ENCODE data around the gene DPP4. TPM values are rescaled to one million over a fixed set of nuclear protein-coding genes. Genes with fewer than 3 reads are reported as not detected.

The DPP4 gene
- polyA plus RNA-seq, 1 donor from 2014 or later, result not detected

GRCh38 chr2:161946489-161947107 is 127.4 kb downstream of the DPP4 start:
- Histone ChIP-seq H3K9me3 (ENCODE audit: low read length) (no peaks in the 10 kb centered on the region), H3K4me2 (ENCODE audit: low read length) (no peak overlapping the region), H3K9ac (ENCODE audit: low read length) (no peak overlapping the region), H2AFZ (ENCODE audit: low read depth, low read length) (no peak overlapping the region), H4K20me1 (ENCODE audit: insufficient read depth) (no peaks in the 10 kb centered on the region), H3K27ac (ENCODE audit: low read length) (no peak overlapping the region), H3K79me2 (replicated peaks; ENCODE audit: insufficient read depth, low read length) (no peaks in the 10 kb centered on the region), H3F3A (ENCODE audit: insufficient read depth, low read length, poor library complexity, severe bottlenecking) (no peaks in the 10 kb centered on the region), H3K36me3 (ENCODE audit: insufficient read depth, low read length) (no peaks in the 10 kb centered on the region), H3K4me3 (ENCODE audit: low read length) (no peak overlapping the region), H3K9me2 (ENCODE audit: insufficient read depth, low read length) (no peaks in the 10 kb centered on the region), H3K27me3 (ENCODE audit: insufficient read depth, low read depth, low read length) (no peaks in the 10 kb centered on the region)
- TF ChIP-seq MXI1 (conservative IDR thresholded peaks at IDR 0.05; ENCODE audit: poor library complexity, severe bottlenecking), result no peak
- no peak for TF ChIP-seq TAF1 (IDR thresholded peaks at IDR 0.05; ENCODE audit: low read depth)
- TF ChIP-seq SMC3 (conservative IDR thresholded peaks at IDR 0.05; ENCODE audit: poor library complexity), result peak; percentile 82
- TF ChIP-seq RAD21 (conservative IDR thresholded peaks at IDR 0.05), result peak; percentile 79
- peak; percentile 74 for TF ChIP-seq CTCF (IDR thresholded peaks at IDR 0.05; ENCODE audit: poor library complexity, severe bottlenecking)
- TF ChIP-seq POLR2AphosphoS5 (IDR thresholded peaks at IDR 0.05), result no peak
- no peak for TF ChIP-seq EP300 (conservative IDR thresholded peaks at IDR 0.05; ENCODE audit: poor library complexity, severe bottlenecking)
- TF ChIP-seq REST (IDR thresholded peaks at IDR 0.05; ENCODE audit: borderline replicate concordance), result no peak
- TF ChIP-seq EZH2 (IDR thresholded peaks at IDR 0.05; ENCODE audit: borderline replicate concordance, insufficient read depth, low read length, poor library complexity, severe bottlenecking), result no peak

GRCh38 chr2:161943011-161943410 is 131.0 kb downstream of the DPP4 start:
- no peaks in the 10 kb centered on the region for H3K9me2 ChIP-seq (ENCODE audit: insufficient read depth, low read length)
- H3K27ac ChIP-seq (ENCODE audit: low read length), result no peak overlapping the region
- H3K4me2 ChIP-seq (ENCODE audit: low read length), result no peak overlapping the region
- no peak overlapping the region for H3K4me3 ChIP-seq (ENCODE audit: low read length)
- no peaks in the 10 kb centered on the region for H3K36me3 ChIP-seq (ENCODE audit: insufficient read depth, low read length)
- no peaks in the 10 kb centered on the region for H4K20me1 ChIP-seq (ENCODE audit: insufficient read depth)
- H3K9ac ChIP-seq (ENCODE audit: low read length), result no peak overlapping the region
- H3K79me2 ChIP-seq (replicated peaks; ENCODE audit: insufficient read depth, low read length), result no peaks in the 10 kb centered on the region
- TF ChIP-seq TAF1 (IDR thresholded peaks at IDR 0.05; ENCODE audit: low read depth) (no peak), RAD21 (conservative IDR thresholded peaks at IDR 0.05) (no peak), EP300 (conservative IDR thresholded peaks at IDR 0.05; ENCODE audit: poor library complexity, severe bottlenecking) (no peak)
- H2AFZ ChIP-seq (ENCODE audit: low read depth, low read length), result no peak overlapping the region
- H3K9me3 ChIP-seq (ENCODE audit: low read length), result no peaks in the 10 kb centered on the region
- no peaks in the 10 kb centered on the region for H3K27me3 ChIP-seq (ENCODE audit: insufficient read depth, low read depth, low read length)
- H3F3A ChIP-seq (ENCODE audit: insufficient read depth, low read length, poor library complexity, severe bottlenecking), result no peaks in the 10 kb centered on the region

Small RNA genes lying within 50 kb of the gene (small RNA-seq; reads per million reads assigned to genes)
- 0 reads per million in 3 experiments for gene TIMM8AP1

Other genes starting within 250 kb of the DPP4 start
- not detected in 2 replicates for gene GCG, start 78.0 kb upstream of the DPP4 start, polyA plus RNA-seq
- gene FAP, start 169.2 kb upstream of the DPP4 start, polyA plus RNA-seq, result 0.16 TPM in 1 of 2 replicates, not detected in the other
- gene IFIH1, start 244.5 kb upstream of the DPP4 start, polyA plus RNA-seq, result not detected in 2 replicates

Data from neural cell (in vitro differentiated cells).